GM19035 (cell line): ENCODE data around the gene PLEKHG4B.

Experiments used
- ATAC-seq: cut with Tn5 transposase; IDR thresholded peaks from one replicate; pipeline ENCODE4 v1.9.1; 2021; ENCODE audit not compliant: unreplicated experiment

PLEKHG4B gene

GRCh38 chr5:128446-128845 lies 36.5 kb downstream of the PLEKHG4B start:
- no peak for ATAC-seq

GRCh38 chr5:129148-129547 lies 37.2 kb downstream of the PLEKHG4B start:
- no peak for ATAC-seq

GRCh38 chr5:129820-130219 lies 37.9 kb downstream of the PLEKHG4B start:
- ATAC-seq = no peak

GRCh38 chr5:130601-131131 lies 38.7 kb downstream of the PLEKHG4B start:
- ATAC-seq = no peak

DNA sequence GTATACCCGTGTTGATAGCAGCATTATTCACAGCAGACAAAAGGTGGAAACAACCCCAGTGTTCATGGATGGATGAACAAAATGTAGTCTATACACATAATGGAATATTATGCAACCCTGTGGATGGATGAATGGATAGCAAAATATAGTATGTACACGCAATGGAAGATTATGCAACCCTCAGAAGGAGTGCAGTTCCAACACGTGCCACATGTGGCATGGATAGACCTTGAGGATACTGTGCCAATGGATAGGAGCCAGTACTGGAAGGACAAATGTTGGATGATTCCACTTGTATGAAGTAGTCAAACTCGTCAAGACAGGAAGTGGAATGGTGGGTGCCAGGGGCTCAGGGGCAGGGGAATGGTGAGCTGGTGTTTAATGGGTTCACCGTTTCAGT lies 44.9 kb downstream of the PLEKHG4B start:
- ATAC-seq = no peak

DNA sequence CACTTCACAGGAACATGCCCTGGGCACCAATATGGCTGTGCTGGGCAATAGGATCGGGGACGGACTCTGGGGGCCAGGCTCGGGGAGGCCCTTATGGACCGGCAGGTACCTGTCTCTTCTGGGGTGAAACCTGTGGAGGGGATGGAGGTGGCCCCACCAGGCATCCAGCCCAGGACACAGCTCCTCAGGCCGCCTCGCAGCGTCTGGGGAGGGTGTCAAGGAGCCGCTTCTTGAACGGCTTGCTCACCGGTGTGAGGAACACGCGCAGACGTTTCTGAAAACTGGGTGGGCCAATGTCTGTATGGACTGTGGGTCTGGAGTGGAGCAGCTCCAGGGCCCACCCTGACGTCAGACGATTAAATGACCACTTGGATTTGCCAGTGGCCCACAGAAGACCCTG lies 45.8 kb downstream of the PLEKHG4B start:
- no peak for ATAC-seq

DNA sequence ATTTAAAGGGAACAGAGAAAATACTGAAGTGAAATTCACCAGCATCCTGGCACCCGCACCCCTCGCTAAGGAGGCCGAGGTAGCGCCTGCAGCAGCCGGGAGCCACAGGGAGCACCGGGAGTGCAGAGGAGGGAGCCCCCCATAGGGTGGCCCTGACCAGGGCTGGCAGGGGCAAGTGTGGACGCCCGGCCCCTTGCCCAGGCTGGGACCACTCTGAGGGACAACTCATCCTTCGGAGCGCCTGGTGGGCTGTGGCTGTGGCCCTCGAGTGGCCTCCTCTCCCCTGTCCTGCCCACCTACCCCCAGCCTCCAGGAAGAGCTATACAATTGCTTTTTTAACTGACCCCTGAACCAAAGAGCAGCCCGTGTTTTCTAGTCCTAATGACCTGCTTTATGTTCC lies 47.0 kb downstream of the PLEKHG4B start:
- ATAC-seq = no peak

- ATAC-seq = no peak
These were observed 47.8 kb downstream of the PLEKHG4B start for GRCh38 chr5:139579-140442.

GRCh38 chr5:140443-140829 lies 48.5 kb downstream of the PLEKHG4B start:
- no peak for ATAC-seq

DNA sequence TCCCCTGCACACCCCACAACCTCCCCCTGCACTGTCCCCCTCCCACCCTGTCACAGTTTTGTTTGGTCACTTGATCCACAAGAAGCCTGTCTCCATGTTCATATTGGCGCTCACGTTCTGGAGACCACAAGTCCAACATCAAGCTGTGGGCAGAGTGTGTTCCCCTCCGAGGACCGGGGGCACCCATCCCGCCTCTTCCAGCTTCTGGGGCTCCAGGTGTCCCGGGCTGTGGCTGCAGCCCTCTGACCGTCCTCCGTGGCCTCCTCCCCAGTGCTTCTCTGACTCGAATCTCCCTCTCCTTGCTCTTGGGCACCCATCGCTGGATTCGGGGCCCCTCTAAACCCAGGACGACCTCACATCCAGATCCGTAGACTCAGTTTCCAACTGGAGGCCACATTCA lies 49.2 kb downstream of the PLEKHG4B start:
- no peak for ATAC-seq

GRCh38 chr5:141761-142160 lies 49.8 kb downstream of the PLEKHG4B start:
- no peak for ATAC-seq

GRCh38 chr5:142246-142810 lies 50.4 kb downstream of the PLEKHG4B start:
- ATAC-seq = no peak

- no peak for ATAC-seq
These were observed 51.1 kb downstream of the PLEKHG4B start for GRCh38 chr5:143041-143440.

GRCh38 chr5:144941-145340 lies 53.0 kb downstream of the PLEKHG4B start:
- no peak for ATAC-seq

- no peak for ATAC-seq
These were observed 53.8 kb downstream of the PLEKHG4B start for GRCh38 chr5:145585-146323.

DNA sequence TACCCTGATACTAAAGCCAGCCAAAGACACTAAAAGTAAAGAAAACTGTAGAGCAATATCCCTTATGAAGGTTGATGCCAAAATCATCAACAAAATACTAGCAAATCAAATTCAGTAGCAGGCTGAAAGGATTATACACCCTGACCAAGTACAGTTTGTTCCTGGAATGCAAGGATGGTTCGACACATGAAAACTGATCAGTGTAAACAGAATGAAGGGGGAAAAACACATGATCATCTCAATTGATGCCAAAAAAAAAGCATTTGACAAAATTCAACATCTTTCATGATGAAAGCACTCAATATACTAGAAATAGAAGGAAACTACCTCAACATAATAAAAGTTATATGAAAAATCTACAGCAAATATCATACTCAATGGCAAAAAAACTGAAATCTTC lies 55.8 kb downstream of the PLEKHG4B start:
- no peak for ATAC-seq

DNA sequence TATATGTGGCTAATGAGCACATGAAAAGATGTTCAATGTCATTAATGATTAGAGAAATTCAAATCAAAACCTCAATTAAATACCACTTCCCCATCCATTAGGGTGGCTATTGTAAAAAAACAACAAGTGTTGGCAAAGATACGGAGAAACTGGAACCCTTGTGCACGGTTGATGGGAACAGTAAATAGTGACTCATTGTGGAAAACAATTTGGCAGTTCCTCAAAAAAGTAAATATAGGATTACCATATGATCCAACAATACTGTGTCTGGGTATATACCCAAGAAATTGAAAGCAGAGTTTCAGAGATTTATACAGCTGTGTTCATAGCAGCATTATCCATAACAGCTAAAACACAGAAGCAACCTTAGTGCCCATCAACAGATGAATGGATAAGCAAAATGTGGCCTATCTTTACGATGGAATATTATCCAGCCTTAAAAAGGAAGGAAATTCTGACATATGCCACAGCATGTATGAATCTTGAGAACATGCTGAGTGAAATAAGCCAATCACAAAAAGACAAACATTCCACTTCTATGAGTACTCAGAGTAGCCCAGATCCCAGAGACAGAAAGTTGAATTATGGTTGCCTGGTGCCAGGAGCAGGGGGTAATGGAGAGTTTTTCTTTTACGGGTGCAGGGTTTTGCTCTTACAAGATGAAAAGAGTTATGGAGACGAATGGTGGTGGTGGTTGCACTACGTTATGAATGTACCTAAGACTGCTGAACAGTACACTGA lies 57.9 kb downstream of the PLEKHG4B start:
- no peak for ATAC-seq

DNA sequence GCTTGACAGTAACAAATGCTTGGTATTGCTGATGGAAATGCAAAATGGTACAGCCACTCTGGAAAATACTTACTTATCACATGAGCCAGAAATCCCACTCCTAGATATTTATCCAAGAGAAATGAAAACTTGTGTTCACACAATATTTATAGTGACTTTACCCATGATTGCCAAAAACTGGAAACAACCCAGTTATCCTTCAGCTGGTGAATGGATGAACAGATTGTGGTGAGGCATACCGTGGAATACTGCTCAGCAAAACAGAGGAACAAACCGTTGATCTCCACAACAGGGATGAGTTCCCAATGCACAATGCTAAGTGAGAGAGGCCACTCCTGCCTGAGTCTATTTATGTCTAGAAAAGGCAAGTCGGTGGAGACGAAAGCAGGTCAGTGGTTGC lies 58.8 kb downstream of the PLEKHG4B start:
- no peak for ATAC-seq

DNA sequence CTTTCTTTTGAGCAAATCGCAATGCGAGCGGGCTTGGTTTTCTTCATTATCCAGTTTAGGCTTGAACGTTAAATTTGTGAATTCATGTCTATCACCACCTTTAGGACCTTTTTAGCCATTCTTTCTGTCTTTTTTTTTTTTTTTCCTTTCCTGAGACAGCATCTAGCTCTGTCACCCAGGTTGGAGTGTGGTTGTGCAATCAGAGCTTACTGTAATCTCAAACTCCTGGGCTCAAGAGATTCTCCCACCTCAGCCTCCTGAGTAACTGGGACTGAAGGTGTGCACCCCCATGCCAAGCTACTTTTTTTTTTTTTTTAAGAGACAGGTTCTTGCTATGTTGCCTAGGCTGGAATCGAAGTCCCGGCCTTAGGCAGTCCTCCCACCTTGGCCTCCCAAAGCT lies 60.1 kb downstream of the PLEKHG4B start:
- ATAC-seq = no peak

GRCh38 chr5:153256-153655 lies 61.3 kb downstream of the PLEKHG4B start:
- no peak for ATAC-seq

GRCh38 chr5:154236-154635 lies 62.3 kb downstream of the PLEKHG4B start:
- no peak for ATAC-seq
